NOMO-1 (cell line): ENCODE measurements around the gene CKM.
A peak's percentile ranks its signal among the peaks of the same experiment; 100 is the strongest.
"Not testable (repeated sequence)": the region's sequence is repeated elsewhere in the genome, so short reads cannot be mapped to it uniquely, and the experiment has no call there.

Source experiments
- DNase-seq, 2 experiments: peaks; one replicate each; lab custom pipeline; 2025; ENCODE audit not compliant: unreplicated experiment in 2 of 2; lab: John Stamatoyannopoulos, UW

The CKM gene

DNA sequence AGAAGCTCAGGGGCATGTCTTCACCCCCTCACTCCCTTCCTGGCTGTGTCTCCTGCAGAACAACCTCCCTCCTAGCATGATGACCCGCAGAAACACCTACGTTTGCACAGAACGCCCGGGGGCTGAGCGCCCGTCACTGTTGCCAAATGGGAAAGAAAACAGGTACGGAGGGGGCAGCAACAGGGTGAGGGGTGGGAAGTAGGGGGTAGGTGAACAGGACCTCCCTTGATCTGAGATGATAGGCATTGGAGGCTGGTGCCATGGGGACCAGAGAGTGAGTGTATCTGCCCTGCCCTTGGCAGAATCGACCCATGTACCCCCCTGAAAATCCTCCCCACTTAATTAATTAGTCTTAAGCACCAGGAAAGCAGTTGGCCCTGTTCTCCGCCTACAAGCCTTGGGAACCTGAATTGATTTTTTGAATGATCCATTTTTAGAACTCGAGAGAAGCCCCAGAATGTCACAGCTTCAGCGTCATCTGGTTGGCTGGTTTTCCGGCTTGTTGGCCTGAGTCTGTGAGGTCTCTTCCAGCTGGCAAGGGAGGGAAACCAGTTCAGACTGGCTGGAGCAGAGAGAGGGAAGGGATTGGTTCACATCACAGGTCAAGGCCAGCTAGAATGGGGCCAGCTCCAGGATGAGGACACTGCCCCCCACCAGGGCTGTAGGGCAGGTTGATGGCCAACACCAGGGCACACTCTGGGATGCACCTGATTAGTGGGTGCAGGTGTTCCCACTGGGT lies 28.2 kb downstream of the CKM start:
- no peak for DNase-seq

DNA sequence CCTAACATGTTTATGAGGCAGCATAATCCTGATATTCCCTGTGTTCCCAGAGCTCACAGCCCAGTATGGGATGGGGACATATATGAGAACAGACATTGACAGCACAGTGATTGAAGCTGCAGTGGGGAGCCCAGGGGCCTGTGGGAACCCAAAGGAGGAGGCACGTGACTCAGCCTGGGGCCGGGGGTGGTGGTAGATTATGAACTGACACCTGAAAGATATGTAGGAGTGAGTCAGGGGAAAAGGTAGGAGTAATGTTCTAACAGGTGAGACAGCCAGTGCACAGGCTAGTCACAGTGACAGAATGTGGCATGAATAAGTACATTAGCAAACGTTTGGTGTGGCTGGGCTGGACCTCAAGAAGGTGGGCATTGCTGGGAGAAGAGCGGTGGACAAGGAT lies 29.0 kb downstream of the CKM start:
- DNase-seq: no peak

DNA sequence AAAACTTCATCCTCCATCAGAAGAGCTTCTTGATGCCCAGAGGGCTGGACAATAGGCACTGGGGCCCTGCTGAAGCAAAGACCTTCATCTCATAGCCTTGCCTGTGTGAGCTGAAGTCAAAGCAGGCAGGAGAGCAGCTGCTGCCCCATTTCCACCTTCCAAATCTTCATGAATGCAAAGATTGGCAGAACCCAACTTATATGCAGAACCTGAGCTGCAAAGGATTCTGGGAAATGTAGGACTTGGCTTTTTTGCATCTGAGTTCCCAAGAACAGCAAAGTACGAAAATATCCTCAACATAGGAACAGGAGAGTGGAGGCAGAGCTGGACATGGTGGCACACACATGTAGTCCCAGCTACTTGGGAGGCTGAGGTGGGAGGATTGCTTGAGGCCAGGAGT lies 30.8 kb downstream of the CKM start:
- no peak for DNase-seq

- DNase-seq: no peak
Observed at GRCh38 chr19:45290381-45290931, 32.2 kb downstream of the CKM start.

- peak; percentile 14 to 73 for DNase-seq
Observed at GRCh38 chr19:45283443-45284033, 39.1 kb downstream of the CKM start.

DNA sequence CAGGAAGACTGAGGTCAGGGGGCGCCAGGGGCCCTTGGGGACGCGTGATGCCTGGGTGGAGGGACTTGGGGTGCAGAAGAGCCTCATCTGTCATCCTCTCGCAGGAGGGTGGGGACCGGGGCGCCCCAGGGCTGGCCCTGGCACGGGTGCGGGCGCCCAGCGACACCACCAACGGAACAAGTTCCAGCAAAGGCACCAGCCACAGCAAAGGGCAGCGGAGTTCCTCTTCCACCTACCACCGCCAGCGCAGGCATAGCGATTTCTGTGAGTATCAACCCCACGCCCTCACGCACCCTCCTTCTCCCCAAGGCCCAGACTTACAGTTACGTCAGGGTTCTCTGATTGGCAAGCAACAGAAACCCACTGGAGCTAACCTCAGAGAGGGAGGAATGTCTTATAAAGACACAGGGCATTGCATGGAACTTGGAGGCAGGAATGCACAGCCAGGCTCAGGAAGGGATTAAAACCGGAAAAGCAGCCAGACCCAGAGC lies 42.2 kb downstream of the CKM start:
- peak; percentile 37 to 38 for DNase-seq

GRCh38 chr19:45279587-45280192 lies 43.0 kb downstream of the CKM start:
- no peak for DNase-seq

DNA sequence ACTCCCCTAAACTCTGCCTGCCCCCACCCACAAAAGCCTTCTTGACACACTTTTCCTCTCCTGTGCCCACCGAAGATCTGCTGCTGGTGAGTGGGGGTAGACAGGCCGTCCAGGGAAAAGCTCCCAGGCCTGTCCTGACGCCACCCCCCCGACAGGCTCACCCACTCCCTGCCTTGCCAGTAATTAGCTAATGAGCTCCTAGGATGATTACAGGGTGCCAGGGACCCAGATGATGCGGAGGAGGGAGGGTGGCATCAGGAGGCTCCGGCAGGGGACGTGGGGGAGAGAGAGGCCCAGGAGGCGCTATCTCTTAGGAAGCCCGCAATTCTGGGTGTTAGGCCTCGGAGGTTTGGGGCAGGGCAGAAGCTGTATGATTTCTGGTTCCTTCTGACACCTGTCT lies 44.6 kb downstream of the CKM start:
- DNase-seq: no peak

GRCh38 chr19:45276284-45276687 lies 46.4 kb downstream of the CKM start:
- no peak for DNase-seq

DNA sequence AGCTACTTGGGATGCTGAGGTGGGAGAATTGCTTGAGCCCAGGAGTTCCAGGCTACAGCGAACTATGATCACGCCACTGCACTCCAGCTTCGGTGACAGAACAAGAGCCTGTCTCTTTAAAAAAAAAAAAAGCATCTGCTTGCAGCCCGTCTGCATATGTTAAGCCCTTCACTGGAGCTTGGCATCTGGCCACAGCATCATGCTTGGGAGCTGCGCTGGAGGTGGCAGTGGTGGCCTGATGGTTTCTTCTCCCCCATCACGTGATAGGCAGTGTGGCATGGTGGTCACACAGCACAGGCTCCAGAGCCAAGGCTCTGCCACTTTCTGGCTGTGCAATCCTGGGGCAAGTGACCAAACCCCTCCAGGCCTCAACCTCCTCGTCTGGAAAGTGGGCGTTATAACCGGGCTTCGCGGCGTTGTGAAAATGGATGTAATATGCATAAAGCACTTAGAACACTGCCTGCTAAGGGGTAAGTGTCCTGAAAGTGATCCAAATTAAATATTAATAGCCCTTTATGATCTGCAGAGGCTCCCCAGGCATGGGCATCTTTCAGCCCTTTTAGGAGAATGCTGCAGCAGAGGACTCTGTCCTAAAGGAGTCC lies 47.2 kb downstream of the CKM start:
- DNase-seq: no peak

DNA sequence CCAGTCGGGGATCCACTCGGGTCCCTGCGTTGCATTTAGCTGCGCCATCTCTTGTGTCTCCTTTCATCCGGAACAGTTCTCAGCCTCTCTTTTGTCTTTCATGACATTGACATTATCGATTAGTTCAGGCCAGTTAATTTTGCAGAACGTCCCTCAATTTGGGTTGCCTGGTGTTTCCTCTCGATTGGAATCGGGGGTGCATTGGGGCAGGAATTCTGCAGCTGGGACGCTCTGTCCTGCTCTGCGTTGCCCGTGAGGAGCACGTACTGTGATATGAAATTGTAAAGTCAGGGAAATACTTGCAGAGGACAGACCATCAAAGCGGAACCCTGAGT lies 49.2 kb downstream of the CKM start:
- no peak for DNase-seq

DNA sequence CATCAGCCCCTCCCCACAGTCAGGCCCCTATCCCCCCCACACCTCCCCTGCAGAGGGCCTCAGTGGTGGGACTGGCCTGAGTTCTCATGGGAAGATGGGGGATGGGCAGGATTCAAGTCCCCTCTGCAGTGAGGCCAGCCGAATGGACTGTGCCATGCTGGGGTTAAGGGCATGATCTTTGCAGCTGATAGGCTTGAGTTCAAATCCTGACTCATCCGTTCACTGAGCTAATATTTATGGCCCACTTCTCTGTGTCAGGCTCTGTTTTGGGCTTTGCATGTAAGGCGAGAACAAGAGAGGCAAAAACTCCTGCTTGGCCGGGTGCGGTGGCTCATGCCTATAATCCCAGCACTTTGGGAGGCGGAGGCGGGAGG lies 51.0 kb downstream of the CKM start:
- no peak for DNase-seq

- DNase-seq: no peak
Observed at GRCh38 chr19:45271098-45271734, 51.5 kb downstream of the CKM start.

- not testable (repeated sequence) for DNase-seq
Observed at GRCh38 chr19:45269939-45270338, 52.7 kb downstream of the CKM start.

DNA sequence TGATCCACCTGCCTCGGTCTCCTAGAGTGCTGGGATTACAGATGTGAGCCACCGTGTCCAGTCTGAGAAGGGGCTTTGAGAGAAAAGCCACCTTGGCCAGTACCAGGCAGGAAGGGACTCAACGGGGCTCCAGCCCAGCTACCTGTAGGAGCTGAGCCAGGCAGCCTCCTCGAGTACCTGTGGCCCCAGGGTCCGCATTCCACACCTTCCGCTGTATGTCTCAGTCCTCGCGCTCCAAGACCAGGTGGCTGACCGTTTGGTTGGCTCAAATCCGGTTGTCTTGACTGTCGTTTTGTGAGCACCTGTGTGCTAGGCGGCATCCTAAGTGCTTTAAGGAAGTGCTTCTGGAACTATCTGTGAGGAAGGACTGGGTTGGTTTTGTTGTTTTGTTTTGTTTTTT lies 55.4 kb downstream of the CKM start:
- no peak for DNase-seq

GRCh38 chr19:45265375-45265774 lies 57.3 kb downstream of the CKM start:
- DNase-seq: no peak

GRCh38 chr19:45264781-45265317 lies 57.8 kb downstream of the CKM start:
- DNase-seq: no peak

DNA sequence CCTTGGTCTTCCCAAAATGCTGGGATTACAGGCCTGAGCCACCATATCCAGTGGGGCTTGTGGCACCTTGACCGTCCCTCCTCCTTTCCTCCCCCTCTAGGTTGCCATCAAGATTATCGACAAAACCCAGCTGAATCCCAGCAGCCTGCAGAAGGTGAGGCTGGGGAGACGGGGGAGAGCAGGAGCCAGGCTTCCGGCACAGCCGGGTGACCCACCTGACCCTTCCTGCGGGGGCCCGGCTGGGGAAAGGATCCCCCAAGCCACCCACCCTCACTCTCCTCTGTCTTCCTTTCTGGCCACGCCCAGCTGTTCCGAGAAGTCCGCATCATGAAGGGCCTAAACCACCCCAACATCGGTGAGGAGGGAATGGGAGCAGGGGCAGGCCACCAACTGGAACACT lies 59.7 kb downstream of the CKM start:
- no peak for DNase-seq

- DNase-seq: no peak
Observed at GRCh38 chr19:45262570-45262969, 60.1 kb downstream of the CKM start.

GRCh38 chr19:45258862-45259261 lies 63.8 kb downstream of the CKM start:
- no peak for DNase-seq

GRCh38 chr19:45256836-45257235 lies 65.8 kb downstream of the CKM start:
- DNase-seq: no peak
